TTC549 (cell line): ENCODE measurements around the gene HS3ST3B1.

ENCODE experiments used
- FAIRE-seq: peaks from 2 replicates; lab custom pipeline; 2012; peaks lifted over from hg19 to GRCh38; lab: Jason Lieb, UNC

HS3ST3B1 gene

DNA sequence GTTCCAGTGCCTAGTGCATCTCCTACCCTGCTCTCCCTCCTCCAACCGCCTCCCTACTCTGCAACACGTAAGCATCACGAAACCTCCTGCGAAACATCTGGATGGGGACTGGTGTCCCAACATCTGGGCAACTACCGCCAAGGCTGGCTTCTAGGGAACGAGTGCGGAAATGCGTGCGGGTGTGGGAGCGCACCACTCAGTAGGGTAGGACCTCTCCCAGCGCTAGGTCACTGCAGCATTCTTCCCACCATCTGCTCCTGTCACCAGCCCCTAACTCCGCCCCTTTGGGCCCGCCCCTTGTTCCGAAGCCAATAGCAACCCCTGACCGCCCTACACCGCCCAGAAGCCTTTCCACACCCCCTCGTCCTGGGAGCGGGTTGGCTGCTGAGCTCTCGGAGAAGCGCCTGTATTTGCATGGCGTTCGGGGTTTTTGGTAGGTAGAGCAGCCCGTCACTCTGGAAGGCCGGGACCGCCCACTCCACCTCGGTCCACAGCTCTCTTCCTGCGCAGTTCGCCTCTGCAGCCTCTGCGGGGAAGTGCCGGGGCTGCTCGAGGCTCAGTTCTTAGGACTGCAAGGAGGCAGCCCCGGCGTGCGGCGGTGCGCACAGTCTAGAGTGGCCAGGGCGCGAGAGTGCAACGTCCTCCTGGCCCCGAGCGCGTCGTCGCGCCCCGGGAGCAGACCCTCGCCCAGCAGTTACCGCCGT is at the start of gene HS3ST3B1:
Gene HS3ST3B1 (plus strand): TSS at position 507 of the 704 bp plus-strand sequence. CDS start 438 bp downstream, outside the sequence.
- FAIRE-seq, result no peak

DNA sequence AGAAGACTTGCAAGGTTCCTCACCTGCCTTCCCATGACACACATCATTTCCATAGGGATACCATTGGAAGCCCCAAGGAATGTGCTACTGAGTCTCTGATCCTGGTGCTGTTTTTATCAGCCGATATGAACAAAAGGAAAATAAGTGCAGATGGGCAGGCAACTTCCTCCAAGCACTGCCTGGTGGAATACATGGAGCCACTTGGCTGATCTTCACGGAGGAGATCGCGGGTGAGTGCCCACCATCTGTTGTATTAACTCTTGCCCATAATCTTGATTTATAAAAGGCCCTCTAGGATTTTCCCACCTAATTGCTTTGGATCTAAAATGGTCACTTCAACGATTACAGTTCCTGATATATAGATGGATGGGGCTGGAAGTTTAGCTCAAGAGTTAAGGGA is 39.5 kb upstream of the HS3ST3B1 start:
- FAIRE-seq, result no peak

GRCh38 chr17:14268264-14268663 is 32.6 kb upstream of the HS3ST3B1 start:
- FAIRE-seq, result no peak

DNA sequence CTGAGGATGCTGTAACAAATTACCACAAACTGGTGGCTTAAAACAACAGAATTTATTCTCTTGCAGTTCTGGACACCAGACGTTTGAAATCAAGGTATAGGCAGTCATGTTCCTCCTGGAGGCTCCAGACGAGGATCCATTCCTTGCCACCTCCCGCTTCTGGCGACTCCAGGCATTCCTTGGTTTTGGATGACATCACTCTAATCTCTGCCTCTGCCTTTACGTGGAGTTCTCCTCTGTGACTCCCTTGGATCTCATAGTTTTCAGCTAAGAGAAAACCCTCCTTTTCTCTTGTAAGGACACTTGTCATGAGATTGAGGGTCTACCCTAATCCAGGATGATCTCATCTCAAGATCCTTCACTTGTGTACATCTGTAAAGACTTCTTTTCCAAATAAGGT is 31.4 kb upstream of the HS3ST3B1 start:
- FAIRE-seq, result no peak

- no peak for FAIRE-seq
These were observed 30.4 kb upstream of the HS3ST3B1 start for GRCh38 chr17:14270508-14270907.

DNA sequence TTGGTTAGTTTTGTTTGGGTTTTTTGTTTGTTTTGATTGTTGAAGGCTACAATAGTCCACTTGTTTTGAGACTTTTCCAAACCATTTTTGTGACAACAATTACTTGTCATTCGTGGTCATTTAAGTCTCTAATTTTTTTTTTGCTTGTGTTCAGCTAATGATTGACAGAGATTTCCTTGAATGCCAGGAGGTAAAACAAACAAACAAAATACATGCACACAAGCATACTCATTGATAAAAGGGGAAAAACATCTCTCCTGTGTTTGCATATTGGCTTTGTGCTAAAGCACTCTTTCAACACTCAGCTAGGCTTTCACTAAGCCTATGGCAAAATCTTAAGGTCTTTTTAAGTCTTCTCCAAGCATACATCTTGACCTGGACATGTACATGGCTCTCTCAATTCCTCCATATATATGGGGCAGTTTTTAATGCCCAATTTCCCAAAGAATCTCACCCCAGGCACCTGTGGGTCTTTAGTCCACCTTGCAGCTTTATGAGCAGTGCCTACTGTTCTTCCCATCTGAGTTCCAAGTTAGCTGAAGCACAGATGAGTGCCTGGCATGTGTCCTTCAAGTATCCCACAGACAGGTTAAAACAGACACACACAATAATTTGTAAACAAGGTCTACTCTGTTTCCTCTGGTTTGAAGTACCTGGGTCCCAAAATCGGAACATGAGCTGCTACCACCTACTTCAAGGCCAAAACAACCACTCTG is 24.2 kb upstream of the HS3ST3B1 start:
- FAIRE-seq, result no peak

GRCh38 chr17:14281530-14281929 is 19.4 kb upstream of the HS3ST3B1 start:
- no peak for FAIRE-seq

GRCh38 chr17:14282726-14283125 is 18.2 kb upstream of the HS3ST3B1 start:
- no peak for FAIRE-seq

GRCh38 chr17:14289162-14289561 is 11.7 kb upstream of the HS3ST3B1 start:
- no peak for FAIRE-seq

- no peak for FAIRE-seq
These were observed 6.0 kb upstream of the HS3ST3B1 start for GRCh38 chr17:14294876-14295275.

- no peak for FAIRE-seq
These were observed 5.2 kb upstream of the HS3ST3B1 start for GRCh38 chr17:14295676-14296075.

DNA sequence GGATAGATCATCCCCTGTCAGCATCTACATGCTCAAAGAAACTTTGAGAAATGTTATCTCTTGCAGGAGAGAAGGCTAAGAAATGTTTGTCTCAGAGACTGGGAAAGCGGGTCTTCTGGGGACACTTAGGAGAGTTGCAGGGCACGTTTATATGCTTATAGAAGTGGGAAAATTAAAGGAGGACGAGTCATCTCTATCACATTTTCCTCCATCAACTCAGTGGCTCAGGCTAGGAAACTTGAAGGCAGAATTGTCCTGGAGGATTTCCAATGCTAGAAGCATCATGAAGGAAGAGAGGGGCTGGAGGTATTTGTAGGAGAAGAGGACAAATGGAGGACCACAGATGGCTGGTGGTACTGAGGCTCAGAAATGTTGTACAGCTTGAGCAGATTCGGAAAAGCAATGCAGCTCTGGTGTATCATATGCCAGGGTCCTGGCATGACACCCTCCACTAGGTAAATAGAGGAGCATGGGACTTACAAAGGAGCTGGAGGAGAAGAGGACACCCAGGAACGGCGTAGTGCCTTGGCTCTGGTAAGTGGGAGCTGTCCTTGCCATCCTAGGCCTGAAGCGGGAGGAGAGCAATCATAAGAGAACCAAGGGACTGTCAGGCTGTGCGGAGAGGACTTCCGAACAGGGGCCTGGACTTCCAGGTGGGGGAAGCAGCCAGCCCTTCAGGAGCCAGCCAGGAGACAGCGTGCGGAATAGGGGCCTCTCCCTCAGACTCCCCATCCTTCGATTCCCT is 4.5 kb upstream of the HS3ST3B1 start:
- FAIRE-seq, result no peak

GRCh38 chr17:14297161-14297851 is 3.6 kb upstream of the HS3ST3B1 start:
- FAIRE-seq, result no peak

DNA sequence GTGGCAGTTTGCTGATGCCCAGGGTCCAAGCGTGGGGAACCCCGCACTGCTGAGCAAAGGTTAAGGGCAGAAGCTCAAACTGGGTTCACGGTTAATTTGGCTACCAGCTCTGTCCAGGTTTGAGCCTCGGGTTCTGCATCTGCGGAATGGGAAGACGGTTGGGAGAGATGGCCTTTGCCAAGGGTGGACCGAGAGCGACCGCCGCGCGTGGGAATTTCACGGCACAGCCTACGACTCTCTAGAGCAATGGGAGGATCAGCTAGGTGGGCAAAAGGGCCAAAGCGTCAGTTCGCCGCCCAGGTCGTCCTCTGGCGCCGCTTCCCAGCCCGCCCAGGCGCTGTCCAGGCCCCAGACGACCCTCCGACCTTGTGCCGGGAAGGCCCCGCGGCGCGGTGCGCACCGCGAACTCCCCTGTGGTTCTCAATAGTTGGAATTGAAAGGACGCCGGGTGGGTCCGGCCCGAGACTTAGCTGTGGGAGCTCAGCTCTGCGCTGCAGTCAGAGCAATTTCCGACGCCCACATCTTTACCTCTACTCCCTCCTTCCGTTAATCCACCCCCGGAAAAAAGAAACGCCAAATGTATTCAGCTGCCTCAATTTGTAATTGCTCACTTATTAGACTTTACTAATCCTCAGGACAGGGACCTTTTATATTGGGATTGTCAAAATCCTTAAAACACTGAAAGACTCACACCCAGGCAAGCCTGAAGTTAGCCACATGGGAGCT is 2.5 kb upstream of the HS3ST3B1 start:
- FAIRE-seq, result no peak

DNA sequence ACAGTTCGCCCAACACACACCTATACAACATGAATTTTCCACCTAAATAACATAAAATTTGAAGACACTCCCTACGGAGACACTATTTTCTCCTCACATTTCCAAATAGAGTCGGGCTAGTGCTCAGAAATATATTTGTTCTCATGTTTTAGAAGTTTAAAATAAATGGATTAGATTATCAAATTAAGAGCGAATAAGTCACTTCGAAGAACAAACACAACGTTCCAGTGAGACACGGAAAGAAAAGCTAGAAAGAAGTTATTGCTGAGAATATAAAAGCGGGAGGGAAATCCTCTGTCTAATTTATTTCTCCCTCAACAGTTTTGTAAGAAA is 2.0 kb upstream of the HS3ST3B1 start:
- no peak for FAIRE-seq

GRCh38 chr17:14299280-14300141 is 1.4 kb upstream of the HS3ST3B1 start:
- no peak for FAIRE-seq

DNA sequence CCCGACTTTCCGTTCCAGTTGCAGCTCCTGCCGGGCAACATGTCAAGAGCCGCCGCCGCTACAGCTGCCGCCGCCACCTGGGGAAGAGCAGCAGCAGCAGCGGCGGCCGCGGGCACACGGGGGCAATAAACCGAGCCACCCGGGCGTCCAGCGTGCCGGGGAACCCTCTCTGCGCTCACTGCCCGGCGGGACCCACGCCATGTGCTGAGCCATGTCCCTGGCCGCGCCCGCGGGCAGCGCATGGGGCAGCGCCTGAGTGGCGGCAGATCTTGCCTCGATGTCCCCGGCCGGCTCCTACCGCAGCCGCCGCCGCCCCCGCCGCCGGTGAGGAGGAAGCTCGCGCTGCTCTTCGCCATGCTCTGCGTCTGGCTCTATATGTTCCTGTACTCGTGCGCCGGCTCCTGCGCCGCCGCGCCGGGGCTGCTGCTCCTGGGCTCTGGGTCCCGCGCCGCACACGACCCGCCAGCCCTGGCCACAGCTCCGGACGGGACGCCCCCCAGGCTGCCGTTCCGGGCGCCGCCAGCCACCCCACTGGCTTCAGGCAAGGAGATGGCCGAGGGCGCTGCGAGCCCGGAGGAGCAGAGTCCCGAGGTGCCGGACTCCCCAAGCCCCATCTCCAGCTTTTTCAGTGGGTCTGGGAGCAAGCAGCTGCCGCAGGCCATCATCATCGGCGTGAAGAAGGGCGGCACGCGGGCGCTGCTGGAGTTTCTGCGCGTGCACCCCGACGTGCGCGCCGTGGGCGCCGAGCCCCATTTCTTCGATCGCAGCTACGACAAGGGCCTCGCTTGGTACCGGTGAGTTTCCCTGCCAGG is 604 bp downstream of the HS3ST3B1 start:
- no peak for FAIRE-seq

GRCh38 chr17:14302091-14302430 is 1.2 kb downstream of the HS3ST3B1 start:
- no peak for FAIRE-seq

- no peak for FAIRE-seq
These were observed 1.7 kb downstream of the HS3ST3B1 start for GRCh38 chr17:14302431-14303099.
